Measurements from ENCODE around the gene HDAC4. TPM values are rescaled to one million over a fixed set of nuclear protein-coding genes. Genes with fewer than 3 reads are reported as not detected.

HDAC4 gene
- total and polyA plus RNA-seq, 2 donors from 2014 or later, result 2.2 to 56.8 TPM

GRCh38 chr2:239365071-239365781, 35.6 kb downstream of the HDAC4 start:
- no peaks in the 10 kb centered on the region for H3K9me3 ChIP-seq (ENCODE audit: control insufficient read depth in 2 of 3, insufficient read depth in 1 of 3, low read length in 3 of 3)
- no peak overlapping the region for H3K4me3 ChIP-seq (ENCODE audit: low read length in 3 of 3)
- no peak for DNase-seq
- FAIRE-seq, result no peak
- TF ChIP-seq CTCF (IDR thresholded peaks at IDR 0.05; ENCODE audit: borderline replicate concordance, extremely low read depth, insufficient read depth), result no peak
- no peak overlapping the region for H3K9ac ChIP-seq (ENCODE audit: low read length in 3 of 3)
- H3K36me3 ChIP-seq (ENCODE audit: control insufficient read depth in 2 of 3, insufficient read depth in 3 of 3, low read length in 3 of 3), result no peaks in the 10 kb centered on the region
- no peaks in the 10 kb centered on the region for H3K27me3 ChIP-seq (ENCODE audit: control insufficient read depth, insufficient read depth, low read length)
- H3K27ac ChIP-seq (ENCODE audit: low read depth in 2 of 2, low read length in 2 of 2), result no peak overlapping the region
- intact Hi-C loops (cut with DNase I), result no loop called here
- peaks cover 0 to 2% (median 0%) of the 10 kb centered on the region in 3 donors for H3K4me1 ChIP-seq (ENCODE audit: control insufficient read depth in 2 of 3, insufficient read depth in 2 of 3, low read depth in 1 of 3, low read length in 3 of 3)

GRCh38 chr2:239363946-239364637, 36.7 kb downstream of the HDAC4 start:
- Histone ChIP-seq H3K9me3 (ENCODE audit: control insufficient read depth in 2 of 3, insufficient read depth in 1 of 3, low read length in 3 of 3) (no peaks in the 10 kb centered on the region), H3K36me3 (ENCODE audit: control insufficient read depth in 2 of 3, insufficient read depth in 3 of 3, low read length in 3 of 3) (no peaks in the 10 kb centered on the region), H3K4me3 (ENCODE audit: low read length in 3 of 3) (no peak overlapping the region), H3K27me3 (ENCODE audit: control insufficient read depth, insufficient read depth, low read length) (no peaks in the 10 kb centered on the region), H3K27ac (ENCODE audit: low read depth in 2 of 2, low read length in 2 of 2) (no peak overlapping the region), H3K4me1 (ENCODE audit: control insufficient read depth in 2 of 3, insufficient read depth in 2 of 3, low read depth in 1 of 3, low read length in 3 of 3) (peaks cover 0 to 2% (median 0%) of the 10 kb centered on the region in 3 donors), H3K9ac (ENCODE audit: low read length in 3 of 3) (no peak overlapping the region)
- DNase-seq (no peak), FAIRE-seq (no peak)
- no peak for TF ChIP-seq CTCF (IDR thresholded peaks at IDR 0.05; ENCODE audit: borderline replicate concordance, extremely low read depth, insufficient read depth)
- intact Hi-C loops (cut with DNase I), result no loop called here

GRCh38 chr2:239362507-239362906, 38.3 kb downstream of the HDAC4 start:
- Histone ChIP-seq H3K9me3 (ENCODE audit: control insufficient read depth in 2 of 3, insufficient read depth in 1 of 3, low read length in 3 of 3) (no peaks in the 10 kb centered on the region), H3K27ac (ENCODE audit: low read depth in 2 of 2, low read length in 2 of 2) (no peak overlapping the region), H3K27me3 (ENCODE audit: control insufficient read depth, insufficient read depth, low read length) (no peaks in the 10 kb centered on the region), H3K4me3 (ENCODE audit: low read length in 3 of 3) (no peak overlapping the region), H3K9ac (ENCODE audit: low read length in 3 of 3) (no peak overlapping the region), H3K36me3 (ENCODE audit: control insufficient read depth in 2 of 3, insufficient read depth in 3 of 3, low read length in 3 of 3) (no peaks in the 10 kb centered on the region), H3K4me1 (ENCODE audit: control insufficient read depth in 2 of 3, insufficient read depth in 2 of 3, low read depth in 1 of 3, low read length in 3 of 3) (peaks cover 0 to 2% (median 0%) of the 10 kb centered on the region in 3 donors)
- no peak for DNase-seq
- intact Hi-C loops (cut with DNase I), result no loop called here
- no peak for TF ChIP-seq CTCF (IDR thresholded peaks at IDR 0.05; ENCODE audit: borderline replicate concordance, extremely low read depth, insufficient read depth)
- FAIRE-seq, result no peak
